Measurements from ENCODE around the gene ZDHHC8. TPM values are rescaled to one million over a fixed set of nuclear protein-coding genes. Genes with fewer than 3 reads are reported as not detected.

ZDHHC8 gene
- total RNA-seq, 6 experiments from 2014 or later, result 11.4 to 39.0 (median 28.7) TPM

GRCh38 chr22:20184501-20185165, 53.0 kb downstream of the ZDHHC8 start:
- 53% methylated on average over 5 of the region's 18 CpGs for WGBS (ENCODE audit: insufficient coverage, low coverage, low lambda C conversion rate, missing lambda C conversion rate)
- H3K4me1 ChIP-seq, result peaks cover 0 to 30% (median 2%) of the 10 kb centered on the region in 4 donors
- H3K36me3 ChIP-seq, result no peaks in the 10 kb centered on the region
- H3K27me3 ChIP-seq, result no peaks in the 10 kb centered on the region
- TF ChIP-seq POLR2A (IDR thresholded peaks at IDR 0.05), result no peak
- TF ChIP-seq, protein P1, sequence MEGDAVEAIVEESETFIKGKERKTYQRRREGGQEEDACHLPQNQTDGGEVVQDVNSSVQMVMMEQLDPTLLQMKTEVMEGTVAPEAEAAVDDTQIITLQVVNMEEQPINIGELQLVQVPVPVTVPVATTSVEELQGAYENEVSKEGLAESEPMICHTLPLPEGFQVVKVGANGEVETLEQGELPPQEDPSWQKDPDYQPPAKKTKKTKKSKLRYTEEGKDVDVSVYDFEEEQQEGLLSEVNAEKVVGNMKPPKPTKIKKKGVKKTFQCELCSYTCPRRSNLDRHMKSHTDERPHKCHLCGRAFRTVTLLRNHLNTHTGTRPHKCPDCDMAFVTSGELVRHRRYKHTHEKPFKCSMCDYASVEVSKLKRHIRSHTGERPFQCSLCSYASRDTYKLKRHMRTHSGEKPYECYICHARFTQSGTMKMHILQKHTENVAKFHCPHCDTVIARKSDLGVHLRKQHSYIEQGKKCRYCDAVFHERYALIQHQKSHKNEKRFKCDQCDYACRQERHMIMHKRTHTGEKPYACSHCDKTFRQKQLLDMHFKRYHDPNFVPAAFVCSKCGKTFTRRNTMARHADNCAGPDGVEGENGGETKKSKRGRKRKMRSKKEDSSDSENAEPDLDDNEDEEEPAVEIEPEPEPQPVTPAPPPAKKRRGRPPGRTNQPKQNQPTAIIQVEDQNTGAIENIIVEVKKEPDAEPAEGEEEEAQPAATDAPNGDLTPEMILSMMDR (IDR thresholded peaks at IDR 0.05), result no peak
- no peak overlapping the region for H3K27ac ChIP-seq
- no peaks in the 10 kb centered on the region for H3K9me3 ChIP-seq
- H3K4me3 ChIP-seq, result no peak overlapping the region
- intact Hi-C loops (cut with DNase I), result no loop called here
- DNase-seq (no peak), ATAC-seq (no peak)

DNA sequence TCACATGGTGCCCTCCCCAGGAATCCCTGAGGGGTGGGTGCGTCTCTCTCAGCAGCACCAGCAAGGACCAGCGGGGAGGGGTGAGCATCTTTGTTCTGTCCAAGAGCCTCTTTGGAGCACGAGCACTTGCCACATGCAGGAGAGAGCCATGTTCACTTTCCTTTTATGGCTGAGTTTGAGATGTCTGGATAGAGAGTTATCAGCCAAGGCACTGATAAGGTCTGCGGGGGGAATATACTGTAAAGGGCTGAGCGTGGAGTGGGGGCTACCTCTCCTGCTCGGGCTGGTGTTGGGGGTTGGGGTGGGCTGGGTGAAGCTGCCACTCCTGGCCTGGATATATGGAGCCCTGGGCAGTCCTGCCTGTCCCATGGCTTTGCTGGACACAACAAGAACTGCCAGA, 54.1 kb downstream of the ZDHHC8 start:
- Histone ChIP-seq H3K9me3 (no peaks in the 10 kb centered on the region), H3K4me1 (peaks cover 0 to 28% (median 2%) of the 10 kb centered on the region in 4 donors), H3K27ac (no peak overlapping the region), H3K4me3 (no peak overlapping the region), H3K27me3 (no peaks in the 10 kb centered on the region), H3K36me3 (no peaks in the 10 kb centered on the region)
- DNase-seq, result no peak
- no peak for TF ChIP-seq POLR2A (IDR thresholded peaks at IDR 0.05)
- TF ChIP-seq, protein P1 (IDR thresholded peaks at IDR 0.05), result no peak
- intact Hi-C loops (cut with DNase I), result no loop called here
- 63% methylated on average over 2 of the region's 6 CpGs for WGBS (ENCODE audit: insufficient coverage, low coverage, low lambda C conversion rate, missing lambda C conversion rate)
- ATAC-seq, result no peak

DNA sequence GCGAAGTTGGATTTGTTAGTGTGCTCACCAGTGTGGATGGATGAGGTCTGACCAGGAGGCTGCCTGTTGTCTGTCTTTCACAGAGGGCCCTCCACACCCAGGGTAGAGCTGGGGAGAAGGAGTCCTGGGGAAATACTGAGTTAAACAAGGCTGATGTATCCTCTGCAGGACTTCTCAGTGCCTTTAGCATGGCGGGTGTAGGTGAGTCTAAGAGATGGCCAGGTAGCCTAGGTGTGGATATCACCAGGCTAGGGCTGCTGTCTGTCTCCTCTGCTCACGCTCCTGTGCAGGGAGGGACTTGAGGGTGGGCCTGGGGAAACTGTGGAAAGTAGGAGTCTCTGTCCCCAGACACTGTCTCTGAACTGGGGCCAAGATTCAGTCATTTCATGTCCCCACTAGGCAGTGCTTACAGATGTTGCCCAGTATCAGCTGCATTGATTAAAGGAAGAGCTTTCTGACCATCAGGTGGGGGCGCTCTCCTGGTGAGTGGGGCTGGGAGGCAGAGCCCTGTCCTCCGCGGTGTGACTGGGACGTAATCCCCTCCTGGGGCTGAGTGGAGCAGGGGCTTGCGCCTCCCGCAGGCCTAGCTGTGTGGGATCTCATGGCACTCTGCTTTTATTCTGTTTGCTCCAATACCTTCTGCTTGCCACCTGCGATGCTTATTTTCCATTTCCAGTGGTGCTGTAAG, 54.7 kb downstream of the ZDHHC8 start:
- Histone ChIP-seq H3K4me1 (peaks cover 0 to 22% (median 1%) of the 10 kb centered on the region in 4 donors), H3K9me3 (no peaks in the 10 kb centered on the region), H3K27me3 (no peaks in the 10 kb centered on the region), H3K4me3 (no peak overlapping the region), H3K27ac (peak overlapping the region in 1 of 3 donors; percentile 53), H3K36me3 (no peaks in the 10 kb centered on the region)
- 74% methylated on average over 7 of the region's 10 CpGs for WGBS (ENCODE audit: insufficient coverage, low coverage, low lambda C conversion rate, missing lambda C conversion rate)
- no peak for TF ChIP-seq POLR2A (IDR thresholded peaks at IDR 0.05)
- TF ChIP-seq, protein P1 (IDR thresholded peaks at IDR 0.05), result no peak
- DNase-seq (no peak), ATAC-seq (no peak)
- intact Hi-C loops (cut with DNase I), result no loop called here

- peaks cover 0 to 17% (median 0%) of the 10 kb centered on the region in 4 donors for H3K4me1 ChIP-seq
- ATAC-seq, result peak in 3 of 4 donors; percentile 22 to 85 (median 56)
- H3K4me3 ChIP-seq, result no peak overlapping the region
- peak overlapping the region in 1 of 3 donors; percentile 53 for H3K27ac ChIP-seq
- TF ChIP-seq, protein P1 (IDR thresholded peaks at IDR 0.05), result no peak
- no peak for TF ChIP-seq POLR2A (IDR thresholded peaks at IDR 0.05)
- H3K9me3 ChIP-seq, result no peaks in the 10 kb centered on the region
- H3K36me3 ChIP-seq, result no peaks in the 10 kb centered on the region
- H3K27me3 ChIP-seq, result no peaks in the 10 kb centered on the region
- intact Hi-C loops (cut with DNase I), result no loop called here
- peak in 2 of 3 donors; percentile 85 to 88 for DNase-seq
- 60% methylated on average over 5 of the region's 14 CpGs for WGBS (ENCODE audit: insufficient coverage, low coverage, low lambda C conversion rate, missing lambda C conversion rate)
These were observed 55.4 kb downstream of the ZDHHC8 start for GRCh38 chr22:20186871-20187546.

Measured in right lobe of liver (tissue), 6 donors.